NT2/D1 (cell line): ENCODE measurements around the gene DNM1L.

Experiments
- DNase-seq: peaks from one replicate; pipeline ENCODE4 v3.0.0-alpha.2; 2011; ENCODE audit warnings: low read depth, low spot score
- H3K27me3 ChIP-seq: 2 replicates; pipeline ENCODE4 v1.6.0; 2011; ENCODE audit warnings: mild to moderate bottlenecking; ENCODE audit not compliant: insufficient read length, insufficient read depth
- H3K36me3 ChIP-seq: 2 replicates; pipeline ENCODE4 v1.6.1; 2011; ENCODE audit warnings: mild to moderate bottlenecking, low read length, mixed read lengths; ENCODE audit not compliant: insufficient read depth, insufficient read length
- H3K4me1 ChIP-seq: 2 replicates; pipeline ENCODE4 v1.5.1; 2011; ENCODE audit not compliant: insufficient read depth, insufficient read length
- H3K4me3 ChIP-seq: 2 replicates; pipeline ENCODE4 v1.5.1; 2011; ENCODE audit warnings: low read depth; ENCODE audit not compliant: insufficient read length
- H3K9ac ChIP-seq: 2 replicates; pipeline ENCODE4 v1.6.0; 2011; ENCODE audit warnings: low read depth; ENCODE audit not compliant: insufficient read length
- H3K9me3 ChIP-seq: 2 replicates; pipeline ENCODE4 v1.5.1; 2011; ENCODE audit warnings: mild to moderate bottlenecking, low read length; ENCODE audit not compliant: insufficient read depth
- SUZ12 ChIP-seq: IDR thresholded peaks from 2 replicates; pipeline ENCODE4 v1.6.1; 2011; ENCODE audit not compliant: insufficient read length, insufficient read depth; ENCODE audit errors: extremely low read depth
- YY1 ChIP-seq: IDR thresholded peaks from 2 replicates; pipeline ENCODE4 v1.6.1; 2011; ENCODE audit not compliant: insufficient read length, insufficient read depth
- ZNF274 ChIP-seq: IDR thresholded peaks from 2 replicates; pipeline ENCODE4 v1.6.1; 2011; ENCODE audit warnings: mild to moderate bottlenecking, low read depth, low read length

The DNM1L gene

GRCh38 chr12:32756476-32757066 lies 77.5 kb downstream of the DNM1L start:
- Histone ChIP-seq H3K36me3 (peaks cover 28% of the 10 kb centered on the region), H3K9ac (peak overlapping the region; percentile 100), H3K27me3 (no peaks in the 10 kb centered on the region), H3K4me1 (no peaks in the 10 kb centered on the region), H3K9me3 (no peaks in the 10 kb centered on the region), H3K4me3 (no peak overlapping the region)
- no peak for DNase-seq
- TF ChIP-seq YY1, result no peak
- no peak for TF ChIP-seq ZNF274

- TF ChIP-seq YY1 (no peak), ZNF274 (no peak)
- Histone ChIP-seq H3K36me3 (peaks cover 22% of the 10 kb centered on the region), H3K9ac (no peak overlapping the region), H3K9me3 (no peaks in the 10 kb centered on the region), H3K4me3 (no peak overlapping the region), H3K27me3 (no peaks in the 10 kb centered on the region), H3K4me1 (no peaks in the 10 kb centered on the region)
- no peak for DNase-seq
Observed at GRCh38 chr12:32757157-32757556, 78.1 kb downstream of the DNM1L start.

DNA sequence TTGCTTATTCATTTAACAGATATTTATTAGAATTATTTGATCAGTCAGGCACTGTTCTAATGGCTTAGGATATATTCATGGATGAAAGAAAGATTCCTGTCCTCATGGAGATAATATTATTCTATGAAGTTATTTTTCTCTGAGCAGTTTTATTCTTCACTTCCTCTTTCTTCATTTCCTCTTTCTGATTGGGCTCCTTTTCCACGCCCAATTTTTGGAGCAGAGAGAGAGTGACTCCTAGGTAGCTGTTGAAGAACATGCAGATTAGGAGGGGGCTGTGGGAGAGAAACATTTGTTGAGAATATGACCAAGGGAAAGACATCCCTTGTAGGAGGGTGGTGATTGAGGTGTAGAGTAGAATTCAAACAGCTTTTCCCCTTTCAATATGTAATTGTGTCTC lies 82.6 kb downstream of the DNM1L start:
- H3K9ac ChIP-seq, result no peak overlapping the region
- no peaks in the 10 kb centered on the region for H3K36me3 ChIP-seq
- H3K27me3 ChIP-seq, result no peaks in the 10 kb centered on the region
- TF ChIP-seq SUZ12 (no peak), YY1 (no peak), ZNF274 (no peak)
- no peak for DNase-seq
- no peak overlapping the region for H3K4me3 ChIP-seq
- no peaks in the 10 kb centered on the region for H3K4me1 ChIP-seq
- no peaks in the 10 kb centered on the region for H3K9me3 ChIP-seq

DNA sequence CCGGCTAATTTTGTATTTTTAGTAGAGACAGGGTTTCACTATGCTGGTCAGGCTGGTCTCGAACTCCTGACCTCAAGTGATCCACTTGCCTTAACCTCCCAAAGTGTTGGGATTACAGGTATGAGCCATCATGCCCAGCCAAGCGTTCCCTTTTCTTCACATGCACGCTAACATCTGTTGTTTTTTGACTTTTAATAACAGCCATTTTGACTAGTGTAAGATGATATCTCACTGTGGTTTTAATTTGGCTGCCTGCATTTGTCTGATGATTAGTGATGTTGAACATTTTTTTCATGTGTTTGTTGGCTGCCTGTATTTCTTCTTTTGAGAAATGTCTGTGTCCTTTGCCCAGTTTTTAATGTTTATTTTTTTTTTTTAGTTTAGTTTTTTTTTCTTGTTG lies 86.8 kb downstream of the DNM1L start:
- no peaks in the 10 kb centered on the region for H3K36me3 ChIP-seq
- DNase-seq, result no peak
- no peak for TF ChIP-seq YY1
- no peak for TF ChIP-seq ZNF274
- no peak for TF ChIP-seq SUZ12

DNA sequence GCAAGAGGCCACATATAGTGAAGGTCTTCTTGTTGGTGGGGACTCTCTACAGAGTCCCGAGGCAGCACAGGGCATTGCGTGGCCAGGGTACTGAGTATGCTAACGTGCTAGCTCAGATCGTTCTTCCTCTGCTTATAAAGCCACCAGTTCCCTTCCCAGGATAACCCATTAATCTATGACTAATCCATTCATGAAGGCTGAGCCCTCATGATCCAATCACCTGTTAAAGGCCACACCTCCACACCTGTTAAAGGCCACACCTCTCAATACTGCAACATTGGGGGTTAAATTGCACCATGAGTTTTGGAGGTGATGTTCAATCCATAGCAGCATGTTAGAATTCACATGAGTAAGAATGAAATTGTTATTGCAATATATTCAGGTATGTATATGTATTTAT lies 89.4 kb downstream of the DNM1L start:
- Histone ChIP-seq H3K4me3 (no peak overlapping the region), H3K9me3 (no peaks in the 10 kb centered on the region), H3K36me3 (no peaks in the 10 kb centered on the region)

More for the DNA sequence above, 86.8 kb downstream of the DNM1L start:
- no peaks in the 10 kb centered on the region for H3K27me3 ChIP-seq
- no peak overlapping the region for H3K9ac ChIP-seq
- H3K4me3 ChIP-seq, result no peak overlapping the region
- no peaks in the 10 kb centered on the region for H3K9me3 ChIP-seq
- no peaks in the 10 kb centered on the region for H3K4me1 ChIP-seq

DNA sequence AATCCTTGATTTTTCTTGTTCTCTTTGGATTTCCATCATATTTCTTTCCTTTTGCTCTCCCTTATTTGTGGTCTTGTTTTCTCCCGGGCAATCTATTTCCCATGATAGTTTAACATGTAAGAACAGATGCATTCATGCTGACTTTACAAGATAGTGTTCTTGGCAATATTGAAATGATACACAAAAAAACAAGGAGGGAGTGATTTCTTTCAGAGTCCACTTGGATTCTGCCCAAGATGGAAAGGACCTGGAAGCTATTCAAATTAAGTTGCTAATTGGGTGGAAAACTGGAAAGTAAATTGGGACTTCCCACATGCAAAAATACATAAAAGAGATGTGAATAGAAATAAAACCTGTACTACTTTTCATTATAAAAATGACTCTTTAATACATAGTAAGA lies 91.0 kb downstream of the DNM1L start:
- TF ChIP-seq ZNF274 (no peak), YY1 (no peak), SUZ12 (no peak)

More for the DNA sequence above, 89.4 kb downstream of the DNM1L start:
- no peaks in the 10 kb centered on the region for H3K27me3 ChIP-seq
- TF ChIP-seq ZNF274, result no peak
- TF ChIP-seq SUZ12, result no peak
- no peak for TF ChIP-seq YY1
- H3K9ac ChIP-seq, result no peak overlapping the region
- no peaks in the 10 kb centered on the region for H3K4me1 ChIP-seq
- no peak for DNase-seq

GRCh38 chr12:32773691-32774090 lies 94.6 kb downstream of the DNM1L start:
- H3K4me1 ChIP-seq, result peaks cover 2% of the 10 kb centered on the region
- no peak overlapping the region for H3K9ac ChIP-seq
- H3K27me3 ChIP-seq, result no peaks in the 10 kb centered on the region
- H3K9me3 ChIP-seq, result no peaks in the 10 kb centered on the region
- H3K4me3 ChIP-seq, result no peak overlapping the region
- no peak for DNase-seq
- no peaks in the 10 kb centered on the region for H3K36me3 ChIP-seq
- TF ChIP-seq YY1 (no peak), ZNF274 (no peak), SUZ12 (no peak)

More for the DNA sequence above, 91.0 kb downstream of the DNM1L start:
- no peaks in the 10 kb centered on the region for H3K9me3 ChIP-seq
- H3K36me3 ChIP-seq, result no peaks in the 10 kb centered on the region
- H3K4me1 ChIP-seq, result no peaks in the 10 kb centered on the region
- DNase-seq, result no peak
- H3K4me3 ChIP-seq, result no peak overlapping the region
- H3K27me3 ChIP-seq, result no peaks in the 10 kb centered on the region
- no peak overlapping the region for H3K9ac ChIP-seq

DNA sequence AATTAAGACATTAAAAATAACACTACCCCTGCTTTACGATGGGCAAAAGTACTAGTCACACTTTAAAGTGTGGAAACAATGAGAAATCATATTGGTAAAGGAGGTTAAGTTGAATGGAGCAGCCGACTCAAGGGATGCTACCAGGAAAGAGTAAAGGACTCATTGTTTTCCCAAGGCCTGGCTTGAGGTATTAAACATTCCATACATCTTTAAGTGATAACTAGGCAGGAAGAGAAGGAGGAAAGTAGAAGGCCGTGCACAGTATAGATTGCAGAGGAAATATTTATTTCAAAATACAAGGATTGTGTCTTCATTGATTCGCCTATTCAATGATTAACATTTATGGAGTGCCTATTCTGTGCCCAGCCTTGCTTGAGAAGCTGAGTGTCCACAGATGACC lies 97.2 kb downstream of the DNM1L start:
- TF ChIP-seq SUZ12 (no peak), YY1 (no peak), ZNF274 (no peak)
- Histone ChIP-seq H3K4me1 (peaks cover 2% of the 10 kb centered on the region), H3K36me3 (no peaks in the 10 kb centered on the region), H3K9ac (no peak overlapping the region), H3K4me3 (no peak overlapping the region), H3K9me3 (no peaks in the 10 kb centered on the region), H3K27me3 (no peaks in the 10 kb centered on the region)
- no peak for DNase-seq
